Neural cell (in vitro differentiated cells): Measurements from ENCODE around the gene PLCB1. TPM values are rescaled to one million over a fixed set of nuclear protein-coding genes. Genes with fewer than 3 reads are reported as not detected.

ENCODE experiments used
- H2AFZ ChIP-seq: fragments of 200-600, 300-800 bp; sonication (generic), shearing (Covaris generic); 2 replicates; pipeline ENCODE4 v1.6.0; 2014; ENCODE audit warnings: low read depth, mild to moderate bottlenecking, antibody characterized with exemption, low read length, moderate library complexity
- H3F3A ChIP-seq: fragments of 200-600 bp; shearing (Covaris generic); 2 replicates; pipeline ENCODE4 v1.6.1; 2016; ENCODE audit warnings: mild to moderate bottlenecking, moderate library complexity, mixed read lengths, antibody characterized with exemption, low read length; ENCODE audit not compliant: insufficient read depth, poor library complexity, severe bottlenecking
- H3K27ac ChIP-seq: fragments of 200-600, 300-800 bp; sonication (generic), shearing (Covaris generic); 2 replicates; pipeline ENCODE4 v1.5.1; 2014; ENCODE audit warnings: mild to moderate bottlenecking, low read length, moderate library complexity
- H3K27me3 ChIP-seq: fragments of 300-800, 200-600 bp; sonication (generic), shearing (Covaris generic); 2 replicates; pipeline ENCODE4 v1.6.0; 2014; ENCODE audit warnings: mild to moderate bottlenecking, low read depth, low read length, moderate library complexity; ENCODE audit not compliant: insufficient read depth
- H3K36me3 ChIP-seq: fragments of 300-800, 200-600 bp; sonication (generic), shearing (Covaris generic); 2 replicates; pipeline ENCODE4 v1.5.1; 2014; ENCODE audit warnings: mild to moderate bottlenecking, antibody characterized with exemption, low read length, moderate library complexity; ENCODE audit not compliant: insufficient read depth
- H3K4me2 ChIP-seq: fragments of 300-800, 200-600 bp; sonication (generic), shearing (Covaris generic); 2 replicates; pipeline ENCODE4 v1.6.0; 2014; ENCODE audit warnings: mild to moderate bottlenecking, low read length
- H3K4me3 ChIP-seq: fragments of 300-800, 200-600 bp; sonication (generic), shearing (Covaris generic); 2 replicates; pipeline ENCODE4 v1.5.1; 2014; ENCODE audit warnings: mild to moderate bottlenecking, low read length, moderate library complexity
- H3K79me2 ChIP-seq: fragments of 200-600 bp; shearing (Covaris generic); replicated peaks from 2 replicates; pipeline ENCODE4 v1.6.0; 2014; ENCODE audit warnings: mild to moderate bottlenecking, low read length, moderate library complexity; ENCODE audit not compliant: insufficient read depth
- H3K9ac ChIP-seq: fragments of 300-800, 200-600 bp; sonication (generic), shearing (Covaris generic); 2 replicates; pipeline ENCODE4 v1.6.1; 2016; ENCODE audit warnings: mild to moderate bottlenecking, low read length, mixed read lengths
- H3K9me2 ChIP-seq: fragments of 200-600 bp; shearing (Covaris generic); 2 replicates; pipeline ENCODE4 v1.6.1; 2016; ENCODE audit warnings: mild to moderate bottlenecking, low read length, mixed read lengths; ENCODE audit not compliant: insufficient read depth
- H3K9me3 ChIP-seq: fragments of 200-600, 300-800 bp; sonication (generic), shearing (Covaris generic); 2 replicates; pipeline ENCODE4 v1.6.1; 2016; ENCODE audit warnings: mild to moderate bottlenecking, mixed run types, low read length, moderate library complexity, mixed read lengths
- H4K20me1 ChIP-seq: fragments of 200-600 bp; shearing (Covaris generic); 2 replicates; pipeline ENCODE4 v1.6.1; 2016; ENCODE audit warnings: mild to moderate bottlenecking, mixed run types; ENCODE audit not compliant: insufficient read depth
- EP300 ChIP-seq: fragments of 450-650 bp; conservative IDR thresholded peaks from 2 replicates; pipeline ENCODE4 v1.6.1; 2014; ENCODE audit warnings: antibody characterized with exemption, mild to moderate bottlenecking, moderate library complexity; ENCODE audit not compliant: poor library complexity, severe bottlenecking
- EZH2 ChIP-seq: fragments of 200-600, 300-800 bp; shearing (Covaris generic), sonication (generic); IDR thresholded peaks from 2 replicates; pipeline ENCODE4 v1.6.1; 2014; ENCODE audit warnings: antibody characterized with exemption, low read length, borderline replicate concordance, mild to moderate bottlenecking; ENCODE audit not compliant: insufficient read depth, poor library complexity, severe bottlenecking
- MXI1 ChIP-seq: fragments of 450-650 bp; conservative IDR thresholded peaks from 2 replicates; pipeline ENCODE4 v1.6.1; 2014; ENCODE audit warnings: antibody characterized with exemption, mild to moderate bottlenecking; ENCODE audit not compliant: poor library complexity, severe bottlenecking
- POLR2AphosphoS5 ChIP-seq: IDR thresholded peaks from 2 replicates; pipeline ENCODE4 v1.6.1; 2012
- RAD21 ChIP-seq: fragments of 450-650 bp; conservative IDR thresholded peaks from 2 replicates; pipeline ENCODE4 v1.6.1; 2014; ENCODE audit warnings: antibody characterized with exemption, mild to moderate bottlenecking, moderate library complexity
- SMC3 ChIP-seq: fragments of 450-650 bp; conservative IDR thresholded peaks from 2 replicates; pipeline ENCODE4 v1.6.1; 2014; ENCODE audit warnings: antibody characterized with exemption, mild to moderate bottlenecking, moderate library complexity; ENCODE audit not compliant: poor library complexity
- TAF1 ChIP-seq: IDR thresholded peaks from 2 replicates; pipeline ENCODE4 v1.6.1; 2012; ENCODE audit warnings: low read depth
- polyA plus RNA-seq: library from polyadenylated mRNA; depleted of rRNA; stranded (reverse); fragments of >200 nt; gene quantifications from 2 replicates; pipeline ENCODE4 v1.2.3, GENCODE V29; 2014
- TF ChIP-seq, protein P1 (sequence below): fragments of 450-650 bp; IDR thresholded peaks from 2 replicates; pipeline ENCODE4 v1.5.1; 2014; ENCODE audit warnings: antibody characterized with exemption, mild to moderate bottlenecking, moderate library complexity; ENCODE audit not compliant: poor library complexity, severe bottlenecking
- TF ChIP-seq, protein P2 (sequence below): IDR thresholded peaks from 2 replicates; pipeline ENCODE4 v1.6.1; 2012; ENCODE audit warnings: borderline replicate concordance

The PLCB1 gene
- polyA plus RNA-seq, 1 donor from 2014 or later = 11.4 TPM

DNA sequence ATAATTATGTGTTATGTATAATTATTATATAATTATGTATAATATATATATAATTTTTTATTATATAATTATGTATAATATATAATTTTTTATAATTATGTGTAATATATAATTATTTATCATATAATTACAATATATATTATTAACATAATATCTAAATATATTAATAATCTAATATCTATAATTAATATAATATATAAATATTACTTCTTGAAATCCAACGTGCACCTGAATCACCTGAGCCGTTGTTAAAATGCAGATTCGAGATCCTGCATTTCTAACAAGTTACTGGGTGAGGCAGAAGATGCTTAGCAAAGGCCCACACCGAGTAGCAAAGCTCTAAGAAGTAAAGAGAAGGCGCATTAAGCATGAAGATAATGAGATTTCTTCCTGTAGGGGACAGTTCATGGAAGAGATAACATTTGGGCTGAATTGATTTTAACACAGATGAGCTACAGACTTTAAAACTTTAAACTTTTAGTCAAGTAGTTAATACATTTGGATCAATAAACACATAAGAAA, 530.4 kb downstream of the PLCB1 start:
- no peaks in the 10 kb centered on the region for H3F3A ChIP-seq
- H2AFZ ChIP-seq = no peak overlapping the region
- H3K4me2 ChIP-seq = no peak overlapping the region
- H4K20me1 ChIP-seq = no peaks in the 10 kb centered on the region
- H3K9ac ChIP-seq = no peak overlapping the region
- no peak for TF ChIP-seq EP300
- TF ChIP-seq RAD21 = no peak
- TF ChIP-seq, protein P1, sequence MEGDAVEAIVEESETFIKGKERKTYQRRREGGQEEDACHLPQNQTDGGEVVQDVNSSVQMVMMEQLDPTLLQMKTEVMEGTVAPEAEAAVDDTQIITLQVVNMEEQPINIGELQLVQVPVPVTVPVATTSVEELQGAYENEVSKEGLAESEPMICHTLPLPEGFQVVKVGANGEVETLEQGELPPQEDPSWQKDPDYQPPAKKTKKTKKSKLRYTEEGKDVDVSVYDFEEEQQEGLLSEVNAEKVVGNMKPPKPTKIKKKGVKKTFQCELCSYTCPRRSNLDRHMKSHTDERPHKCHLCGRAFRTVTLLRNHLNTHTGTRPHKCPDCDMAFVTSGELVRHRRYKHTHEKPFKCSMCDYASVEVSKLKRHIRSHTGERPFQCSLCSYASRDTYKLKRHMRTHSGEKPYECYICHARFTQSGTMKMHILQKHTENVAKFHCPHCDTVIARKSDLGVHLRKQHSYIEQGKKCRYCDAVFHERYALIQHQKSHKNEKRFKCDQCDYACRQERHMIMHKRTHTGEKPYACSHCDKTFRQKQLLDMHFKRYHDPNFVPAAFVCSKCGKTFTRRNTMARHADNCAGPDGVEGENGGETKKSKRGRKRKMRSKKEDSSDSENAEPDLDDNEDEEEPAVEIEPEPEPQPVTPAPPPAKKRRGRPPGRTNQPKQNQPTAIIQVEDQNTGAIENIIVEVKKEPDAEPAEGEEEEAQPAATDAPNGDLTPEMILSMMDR = no peak
- no peak for TF ChIP-seq EZH2
- TF ChIP-seq POLR2AphosphoS5 = no peak
- TF ChIP-seq MXI1 = no peak
- TF ChIP-seq, protein P2, sequence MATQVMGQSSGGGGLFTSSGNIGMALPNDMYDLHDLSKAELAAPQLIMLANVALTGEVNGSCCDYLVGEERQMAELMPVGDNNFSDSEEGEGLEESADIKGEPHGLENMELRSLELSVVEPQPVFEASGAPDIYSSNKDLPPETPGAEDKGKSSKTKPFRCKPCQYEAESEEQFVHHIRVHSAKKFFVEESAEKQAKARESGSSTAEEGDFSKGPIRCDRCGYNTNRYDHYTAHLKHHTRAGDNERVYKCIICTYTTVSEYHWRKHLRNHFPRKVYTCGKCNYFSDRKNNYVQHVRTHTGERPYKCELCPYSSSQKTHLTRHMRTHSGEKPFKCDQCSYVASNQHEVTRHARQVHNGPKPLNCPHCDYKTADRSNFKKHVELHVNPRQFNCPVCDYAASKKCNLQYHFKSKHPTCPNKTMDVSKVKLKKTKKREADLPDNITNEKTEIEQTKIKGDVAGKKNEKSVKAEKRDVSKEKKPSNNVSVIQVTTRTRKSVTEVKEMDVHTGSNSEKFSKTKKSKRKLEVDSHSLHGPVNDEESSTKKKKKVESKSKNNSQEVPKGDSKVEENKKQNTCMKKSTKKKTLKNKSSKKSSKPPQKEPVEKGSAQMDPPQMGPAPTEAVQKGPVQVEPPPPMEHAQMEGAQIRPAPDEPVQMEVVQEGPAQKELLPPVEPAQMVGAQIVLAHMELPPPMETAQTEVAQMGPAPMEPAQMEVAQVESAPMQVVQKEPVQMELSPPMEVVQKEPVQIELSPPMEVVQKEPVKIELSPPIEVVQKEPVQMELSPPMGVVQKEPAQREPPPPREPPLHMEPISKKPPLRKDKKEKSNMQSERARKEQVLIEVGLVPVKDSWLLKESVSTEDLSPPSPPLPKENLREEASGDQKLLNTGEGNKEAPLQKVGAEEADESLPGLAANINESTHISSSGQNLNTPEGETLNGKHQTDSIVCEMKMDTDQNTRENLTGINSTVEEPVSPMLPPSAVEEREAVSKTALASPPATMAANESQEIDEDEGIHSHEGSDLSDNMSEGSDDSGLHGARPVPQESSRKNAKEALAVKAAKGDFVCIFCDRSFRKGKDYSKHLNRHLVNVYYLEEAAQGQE = no peak
- no peak for TF ChIP-seq SMC3
- no peak for TF ChIP-seq TAF1
- no peaks in the 10 kb centered on the region for H3K79me2 ChIP-seq
- no peaks in the 10 kb centered on the region for H3K27me3 ChIP-seq
- H3K4me3 ChIP-seq = no peak overlapping the region
- H3K9me3 ChIP-seq = no peaks in the 10 kb centered on the region
- H3K9me2 ChIP-seq = no peaks in the 10 kb centered on the region
- no peaks in the 10 kb centered on the region for H3K36me3 ChIP-seq
- H3K27ac ChIP-seq = no peak overlapping the region

DNA sequence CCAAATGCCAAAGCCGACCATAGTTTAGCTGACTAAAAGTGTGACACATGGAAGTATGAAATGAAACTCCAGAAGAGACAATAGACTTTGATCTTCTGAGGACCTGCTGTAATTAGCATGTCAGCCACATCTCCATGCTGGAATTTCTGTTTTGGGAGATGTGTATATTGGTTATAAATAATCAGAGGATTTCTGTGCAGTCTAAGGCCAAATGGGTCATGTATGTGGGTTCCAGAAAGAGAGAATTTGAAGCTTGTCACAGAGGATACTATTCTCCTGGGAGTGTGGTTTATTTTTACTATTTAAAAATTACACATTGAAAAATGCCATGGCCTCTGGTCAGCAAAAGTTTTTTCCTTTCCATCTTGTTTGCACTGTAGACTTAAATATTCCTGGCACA, 531.4 kb downstream of the PLCB1 start:
- no peak overlapping the region for H3K4me2 ChIP-seq
- H3K9me3 ChIP-seq = no peaks in the 10 kb centered on the region
- H3K79me2 ChIP-seq = no peaks in the 10 kb centered on the region
- H3K27me3 ChIP-seq = no peaks in the 10 kb centered on the region
- H3K27ac ChIP-seq = no peak overlapping the region
- no peaks in the 10 kb centered on the region for H3K36me3 ChIP-seq
- TF ChIP-seq, protein P1 = no peak
- TF ChIP-seq RAD21 (no peak), TAF1 (no peak), SMC3 (no peak), EZH2 (no peak), MXI1 (no peak), EP300 (no peak), POLR2AphosphoS5 (no peak)
- TF ChIP-seq, protein P2 = no peak
- no peak overlapping the region for H2AFZ ChIP-seq
- H3K9ac ChIP-seq = no peak overlapping the region
- no peaks in the 10 kb centered on the region for H4K20me1 ChIP-seq
- H3F3A ChIP-seq = no peaks in the 10 kb centered on the region
- H3K4me3 ChIP-seq = no peak overlapping the region
- no peaks in the 10 kb centered on the region for H3K9me2 ChIP-seq
